ENCODE measurements around the gene KIF16B. TPM values are rescaled to one million over a fixed set of nuclear protein-coding genes. Genes with fewer than 3 reads are reported as not detected.
A peak's percentile ranks its signal among the peaks of the same experiment; 100 is the strongest.

The KIF16B gene
- total and polyA plus RNA-seq, 2 of the 8 experiments (the other 6 are each of a cell fraction or from before 2014, with no cell fraction given), result 3.0 to 9.2 TPM

DNA sequence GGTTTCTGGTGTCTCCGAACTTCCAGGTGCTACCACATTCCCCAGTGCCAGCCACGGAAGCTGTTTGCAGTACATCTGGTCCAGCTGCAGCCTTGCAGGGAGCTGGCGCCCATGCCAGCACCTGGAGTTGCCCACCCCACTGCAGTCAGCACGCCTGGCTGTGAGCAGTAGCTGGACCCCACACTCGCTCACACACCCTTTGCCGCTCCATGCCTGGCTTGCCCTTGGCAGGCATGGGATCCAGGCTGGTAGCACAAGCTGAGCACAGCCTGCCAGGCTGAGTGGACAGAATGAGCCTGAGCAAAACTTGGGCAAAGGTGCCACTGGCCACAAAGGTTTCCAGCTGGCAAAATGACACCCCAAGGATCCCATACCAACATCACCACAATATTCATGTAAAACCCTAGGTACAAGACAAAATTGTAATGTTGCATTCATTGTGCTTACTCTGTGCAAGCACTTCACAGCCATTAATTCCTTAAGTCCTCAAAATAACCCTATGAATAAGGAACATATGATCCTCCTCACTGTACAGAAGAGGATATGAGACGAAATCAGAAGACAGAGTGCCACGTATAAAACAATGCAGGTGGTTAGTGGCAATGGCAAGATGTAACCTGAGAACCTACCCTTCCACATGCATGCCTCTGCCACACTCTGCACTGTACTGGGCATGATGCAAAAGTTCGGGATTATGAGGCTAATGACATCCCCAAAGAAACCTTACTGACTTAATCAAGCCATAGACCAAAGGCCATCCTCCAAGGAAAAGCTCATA, 18.3 kb downstream of the KIF16B start:
- H2AK5ac ChIP-seq (ENCODE audit: low read depth, low read length), result no peak overlapping the region
- no peak overlapping the region for H3K9ac ChIP-seq (replicated peaks in 1 of 4; ENCODE audit: extremely low read depth in 1 of 4, low read depth in 3 of 4, low read length in 3 of 4)
- no peak overlapping the region for H3K27ac ChIP-seq (ENCODE audit: low read depth, low read length)
- no peaks in the 10 kb centered on the region for H3K23me2 ChIP-seq (ENCODE audit: low read depth, low read length)
- no peak for FAIRE-seq
- 0 out of 2 replicates have a peak overlapping the region, but pooled peaks have one; percentile 68 for H2BK12ac ChIP-seq (ENCODE audit: low read depth, low read length)
- no peak overlapping the region for H3K56ac ChIP-seq (replicated peaks; ENCODE audit: insufficient read length, low read depth, low read length)
- no peak overlapping the region for H2BK20ac ChIP-seq (ENCODE audit: low read length)
- peaks cover 0 to 2% of the 10 kb centered on the region in 2 experiments for H4K20me1 ChIP-seq (replicated peaks in 1 of 2; ENCODE audit: control insufficient read depth in 1 of 2, insufficient read depth in 2 of 2, low read length in 2 of 2)
- ChIA-PET POLR2A (ENCODE audit: partially characterized antibody) (no interaction called here), CTCF (ENCODE audit: partially characterized antibody) (interaction anchor here (1.2 to 1.3 kb wide), 2 partner anchors 20 to 111 kb away, joined by 3 read pairs; no protein-coding TSS in a partner anchor)
- no peak overlapping the region for H2BK120ac ChIP-seq (replicated peaks; ENCODE audit: low read depth, low read length)
- H2BK5ac ChIP-seq (ENCODE audit: low read depth, low read length), result no peak overlapping the region
- H3K14ac ChIP-seq (ENCODE audit: insufficient read length), result no peak overlapping the region
- H4K5ac ChIP-seq (ENCODE audit: insufficient read length, low read depth, low read length), result no peak overlapping the region
- no peak overlapping the region for H3K18ac ChIP-seq (ENCODE audit: extremely low read depth, low read length)
- H3K4ac ChIP-seq (replicated peaks; ENCODE audit: insufficient read length, low read depth, low read length), result no peak overlapping the region
- H3K4me1 ChIP-seq (replicated peaks in 1 of 4; ENCODE audit: control insufficient read depth in 3 of 4, insufficient read depth in 4 of 4, low read length in 3 of 4), result no peaks in the 10 kb centered on the region
- no peaks in the 10 kb centered on the region for H3K27me3 ChIP-seq (replicated peaks in 1 of 4; ENCODE audit: control insufficient read depth in 3 of 4, extremely low read depth in 1 of 4, insufficient read depth in 3 of 4, low read length in 3 of 4)
- H2AFZ ChIP-seq (ENCODE audit: low read length), result no peak overlapping the region
- no peak overlapping the region for H2BK15ac ChIP-seq (ENCODE audit: low read length)
- 88% methylated on average over 9 of the region's 9 CpGs; no CpG with 5 or more reads in 1 of the 2 experiments for WGBS, 2 experiments (ENCODE audit: extremely low coverage in 1 of 2, insufficient coverage in 1 of 2, insufficient read length in 1 of 2, insufficient replicate concordance in 2 of 2, low coverage in 1 of 2, low lambda C conversion rate in 2 of 2, missing lambda C conversion rate in 1 of 2)
- peaks cover 6% of the 10 kb centered on the region; the same call in 1 of the 2 replicates for H3K79me1 ChIP-seq (ENCODE audit: low read depth, low read length)
- H3K9me3 ChIP-seq (ENCODE audit: insufficient read depth in 2 of 2, low read depth in 1 of 2, low read length in 1 of 2), result peaks cover 11 to 16% of the 10 kb centered on the region in 2 experiments; a peak in 3 of 4 replicates
- H3K23ac ChIP-seq (ENCODE audit: insufficient read length), result no peak overlapping the region
- H4K8ac ChIP-seq (ENCODE audit: extremely low read depth, insufficient read depth, low read length), result no peak overlapping the region; the same call in 1 of the 2 replicates
- no peak overlapping the region for H3K4me2 ChIP-seq (ENCODE audit: insufficient read depth in 1 of 2, low read depth in 2 of 2, low read length in 2 of 2)
- no peak overlapping the region for H4K91ac ChIP-seq (replicated peaks; ENCODE audit: insufficient read length, low read length)
- H3K4me3 ChIP-seq (ENCODE audit: extremely low read depth in 1 of 4, insufficient read depth in 2 of 4, low read depth in 3 of 4, low read length in 4 of 4), result no peak overlapping the region
- no peaks in the 10 kb centered on the region for H3K36me3 ChIP-seq (ENCODE audit: control insufficient read depth in 2 of 4, insufficient read depth in 4 of 4, low read length in 3 of 4)
- no peak for DNase-seq (ENCODE audit: low read depth in 1 of 2, low spot score in 2 of 2)
- peaks cover 0 to 6% of the 10 kb centered on the region in 2 experiments; a peak in 1 of 4 replicates for H3K79me2 ChIP-seq (ENCODE audit: control insufficient read depth in 1 of 2, insufficient read depth in 2 of 2, low read length in 2 of 2)
- TF ChIP-seq GABPA (IDR thresholded peaks at IDR 0.05; ENCODE audit: borderline replicate concordance, insufficient read depth, low read length) (no peak), CBX5 (IDR thresholded peaks at IDR 0.05; ENCODE audit: low read depth, low read length) (no peak), CHD2 (IDR thresholded peaks at IDR 0.05; ENCODE audit: low read length) (no peak), HDAC2 (IDR thresholded peaks at IDR 0.05; ENCODE audit: borderline replicate concordance in 1 of 2, low read depth in 2 of 2, low read length in 2 of 2) (no peak), SP1 (IDR thresholded peaks at IDR 0.05; ENCODE audit: low read depth, low read length) (no peak), EP300 (IDR thresholded peaks at IDR 0.05; ENCODE audit: borderline replicate concordance in 1 of 2, low read depth in 2 of 2, low read length in 2 of 2) (no peak), KDM5A (IDR thresholded peaks at IDR 0.05; ENCODE audit: low read length) (no peak), TBP (IDR thresholded peaks at IDR 0.05; ENCODE audit: low read depth, low read length) (no peak), RBBP5 (IDR thresholded peaks at IDR 0.05; ENCODE audit: borderline replicate concordance, low read depth, low read length) (no peak), SP2 (IDR thresholded peaks at IDR 0.05; ENCODE audit: low read length) (no peak), ZNF274 (IDR thresholded peaks at IDR 0.05; ENCODE audit: borderline replicate concordance, extremely low read depth, low read length) (no peak), SUZ12 (IDR thresholded peaks at IDR 0.05; ENCODE audit: low read length) (no peak)

All from H1 (cell line).